Cardiac fibroblast (primary cell): ENCODE results near the gene TMPRSS9.
"Not testable (repeated sequence)": the region's sequence is repeated elsewhere in the genome, so short reads cannot be mapped to it uniquely, and the experiment has no call there.

Source experiments
- DNase-seq, 2 donors: peaks; one replicate each; pipeline versions ENCODE4 v3.0.0 to v3.0.0-alpha.2; 2010; ENCODE audit warnings: low read depth in 2 of 2
- H3K4me3 ChIP-seq, 2 donors: replicated peaks in 1 of 2; 1 replicate in 1 of 2; 2 replicates in 1 of 2; pipeline ENCODE4 v1.5.1; 2011; ENCODE audit warnings: low read depth in 2 of 2, low read length in 2 of 2, mild to moderate bottlenecking in 2 of 2, moderate library complexity in 1 of 2
- TF ChIP-seq, protein P1 (sequence below): IDR thresholded peaks from one replicate; pipeline ENCODE4 v1.5.1; 2011; ENCODE audit warnings: low read depth, mild to moderate bottlenecking, low read length, inconsistent platforms

TMPRSS9 gene

DNA sequence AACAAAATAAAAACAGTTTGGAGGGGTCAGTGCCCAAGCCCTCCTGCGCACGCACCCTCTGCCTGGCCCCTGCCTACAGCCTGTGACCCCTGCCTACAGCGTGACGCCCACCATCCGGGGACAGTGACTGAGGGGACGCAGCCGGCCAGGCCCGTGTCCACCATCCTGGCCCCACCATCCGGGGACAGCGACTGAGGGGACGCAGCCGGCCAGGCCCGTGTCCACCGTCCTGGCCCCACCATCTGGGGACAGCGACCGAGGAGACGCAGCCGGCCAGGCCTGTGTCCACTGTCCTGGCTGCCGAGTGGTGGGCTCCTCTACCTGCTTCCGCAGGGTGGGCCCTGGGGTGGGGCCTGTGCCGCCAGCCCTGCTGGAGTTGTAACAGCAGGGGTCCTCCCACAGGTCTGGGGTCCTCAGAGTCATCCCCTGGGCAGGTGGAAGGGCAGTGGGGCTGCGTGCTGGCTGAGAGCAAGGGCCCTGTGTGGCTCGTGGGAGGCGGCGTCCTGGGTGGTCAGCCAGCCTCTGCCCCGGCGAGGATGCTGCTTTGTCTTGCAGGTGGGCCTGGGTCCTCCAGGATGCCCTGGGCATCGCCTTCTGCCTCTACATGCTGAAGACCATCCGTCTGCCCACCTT lies 17.3 kb upstream of the TMPRSS9 start:
- H3K4me3 ChIP-seq = no peak overlapping the region
- TF ChIP-seq, protein P1, sequence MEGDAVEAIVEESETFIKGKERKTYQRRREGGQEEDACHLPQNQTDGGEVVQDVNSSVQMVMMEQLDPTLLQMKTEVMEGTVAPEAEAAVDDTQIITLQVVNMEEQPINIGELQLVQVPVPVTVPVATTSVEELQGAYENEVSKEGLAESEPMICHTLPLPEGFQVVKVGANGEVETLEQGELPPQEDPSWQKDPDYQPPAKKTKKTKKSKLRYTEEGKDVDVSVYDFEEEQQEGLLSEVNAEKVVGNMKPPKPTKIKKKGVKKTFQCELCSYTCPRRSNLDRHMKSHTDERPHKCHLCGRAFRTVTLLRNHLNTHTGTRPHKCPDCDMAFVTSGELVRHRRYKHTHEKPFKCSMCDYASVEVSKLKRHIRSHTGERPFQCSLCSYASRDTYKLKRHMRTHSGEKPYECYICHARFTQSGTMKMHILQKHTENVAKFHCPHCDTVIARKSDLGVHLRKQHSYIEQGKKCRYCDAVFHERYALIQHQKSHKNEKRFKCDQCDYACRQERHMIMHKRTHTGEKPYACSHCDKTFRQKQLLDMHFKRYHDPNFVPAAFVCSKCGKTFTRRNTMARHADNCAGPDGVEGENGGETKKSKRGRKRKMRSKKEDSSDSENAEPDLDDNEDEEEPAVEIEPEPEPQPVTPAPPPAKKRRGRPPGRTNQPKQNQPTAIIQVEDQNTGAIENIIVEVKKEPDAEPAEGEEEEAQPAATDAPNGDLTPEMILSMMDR = no peak
- no peak for DNase-seq

DNA sequence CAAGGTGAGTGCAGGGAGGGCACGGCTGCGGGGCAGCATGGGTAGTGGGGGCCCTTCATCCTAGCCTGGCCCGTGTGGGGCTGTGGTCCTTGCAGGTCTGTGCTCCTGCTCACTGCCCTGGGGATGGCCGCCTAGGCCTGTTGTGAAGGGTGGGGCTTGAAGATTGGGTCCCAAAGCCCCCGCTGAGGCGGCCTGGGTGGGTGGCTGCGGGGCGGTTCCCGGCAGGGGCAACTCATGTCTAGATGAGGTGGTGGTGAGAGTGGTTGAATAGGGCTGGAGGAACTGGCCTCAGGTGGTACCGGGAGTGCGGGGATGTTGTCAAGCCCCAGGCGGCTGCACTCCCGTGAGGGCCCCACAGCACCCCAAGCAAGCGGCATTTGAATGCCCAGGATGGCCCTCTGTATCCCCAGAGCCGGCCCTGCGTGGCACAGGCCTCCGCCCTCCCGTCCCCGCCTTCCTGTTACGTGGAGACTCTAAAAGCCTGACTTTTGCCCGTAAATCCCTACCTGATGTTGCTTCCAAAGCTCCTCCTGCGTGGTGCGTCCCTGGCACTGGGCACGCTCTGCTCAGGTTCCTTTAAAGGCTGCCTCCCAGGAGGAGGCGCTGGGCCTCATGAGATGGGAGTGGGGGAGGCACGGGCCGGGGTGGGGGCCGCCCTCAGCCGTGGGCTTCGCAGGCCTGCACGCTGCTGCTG lies 16.6 kb upstream of the TMPRSS9 start:
- no peak for DNase-seq
- no peak overlapping the region for H3K4me3 ChIP-seq

DNA sequence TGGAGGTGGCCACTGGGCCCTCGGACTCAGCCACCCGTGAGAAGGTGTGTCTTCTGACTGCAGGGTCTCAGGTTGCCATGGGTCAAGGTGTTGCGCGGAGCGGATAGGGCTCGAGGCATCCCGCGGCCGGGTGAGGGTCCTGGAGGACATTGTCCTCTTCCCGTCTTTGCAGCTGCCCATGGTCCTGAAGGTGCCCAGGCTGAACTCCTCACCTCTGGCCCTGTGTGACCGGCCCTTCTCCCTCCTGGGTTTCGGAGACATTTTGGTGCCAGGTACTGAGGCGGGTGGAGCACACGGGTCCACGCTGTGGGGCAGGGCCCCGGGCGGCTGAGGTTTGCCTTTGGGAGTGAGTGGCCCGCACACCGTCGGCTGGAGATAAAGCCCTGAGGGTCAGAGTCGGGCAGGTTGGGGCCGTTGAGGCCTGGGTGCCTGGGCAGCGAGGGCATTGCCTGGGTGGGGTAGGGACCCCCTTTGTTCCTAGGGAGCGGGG lies 15.6 kb upstream of the TMPRSS9 start:
- TF ChIP-seq, protein P1 = no peak
- H3K4me3 ChIP-seq = no peak overlapping the region
- DNase-seq = no peak

More for the DNA sequence above, 16.6 kb upstream of the TMPRSS9 start:
- TF ChIP-seq, protein P1 = no peak

DNA sequence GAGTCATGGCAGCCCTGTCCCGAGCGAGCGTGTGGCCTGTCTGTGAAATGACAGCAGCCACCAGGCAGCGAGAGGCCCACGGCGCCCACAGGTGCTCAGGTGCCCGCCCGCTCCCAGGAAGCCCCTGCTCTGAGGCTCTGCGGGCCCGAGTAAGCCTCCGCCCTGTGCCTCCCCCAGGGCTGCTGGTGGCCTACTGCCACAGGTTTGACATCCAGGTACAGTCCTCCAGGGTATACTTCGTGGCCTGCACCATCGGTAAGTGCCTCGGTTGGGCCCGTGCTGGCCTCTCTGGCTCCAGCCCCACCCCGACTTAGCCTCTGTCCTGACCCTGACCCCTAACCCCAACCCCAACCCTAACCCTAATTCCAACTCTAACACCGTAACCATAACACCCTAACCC lies 15.0 kb upstream of the TMPRSS9 start:
- TF ChIP-seq, protein P1 = no peak
- DNase-seq = no peak
- H3K4me3 ChIP-seq = no peak overlapping the region

DNA sequence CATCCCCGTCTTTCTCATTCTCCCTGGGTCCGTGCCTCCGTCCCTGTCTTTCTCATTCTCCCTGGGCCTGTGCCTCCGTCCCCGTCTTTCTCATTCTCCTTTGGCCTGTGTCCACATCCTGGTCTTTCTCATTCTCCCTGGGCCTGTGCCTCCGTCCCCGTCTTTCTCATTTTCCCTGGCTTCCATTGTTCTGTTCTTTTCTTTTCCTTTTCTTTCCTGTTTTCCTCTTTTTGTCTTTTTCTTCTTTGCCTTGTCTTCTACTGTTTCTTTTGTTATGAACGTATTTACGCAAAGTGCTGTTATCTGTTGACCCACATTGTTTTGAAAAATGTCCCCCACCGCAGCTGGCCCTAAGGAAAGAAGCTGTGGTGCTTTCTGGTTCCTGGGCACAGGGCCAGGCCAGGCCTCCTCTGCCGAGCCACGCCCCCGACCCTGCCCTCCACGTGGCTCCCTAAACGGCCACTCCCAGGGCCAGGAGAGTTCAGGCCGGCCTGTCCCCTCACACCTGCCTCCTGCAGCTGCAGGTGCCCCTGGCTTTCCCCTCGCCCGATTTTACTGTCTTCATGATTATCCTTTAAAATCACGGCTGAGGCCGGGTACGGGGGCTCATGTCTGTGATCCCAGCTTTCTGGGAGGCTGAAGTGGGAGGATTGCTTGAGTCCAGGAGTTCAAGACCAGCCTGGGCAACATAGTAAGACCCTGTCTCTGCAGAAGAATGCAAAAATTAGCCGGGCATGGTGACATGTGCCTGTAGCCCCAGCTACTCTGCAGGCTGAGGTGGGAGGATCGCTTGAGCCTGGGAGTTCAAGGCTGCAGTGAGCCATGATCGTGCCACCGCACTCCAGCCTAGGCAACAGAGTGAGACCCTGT lies 14.0 kb upstream of the TMPRSS9 start:
- no peak overlapping the region for H3K4me3 ChIP-seq
- peak; percentile 21 to 37 for DNase-seq
- TF ChIP-seq, protein P1 = no peak

DNA sequence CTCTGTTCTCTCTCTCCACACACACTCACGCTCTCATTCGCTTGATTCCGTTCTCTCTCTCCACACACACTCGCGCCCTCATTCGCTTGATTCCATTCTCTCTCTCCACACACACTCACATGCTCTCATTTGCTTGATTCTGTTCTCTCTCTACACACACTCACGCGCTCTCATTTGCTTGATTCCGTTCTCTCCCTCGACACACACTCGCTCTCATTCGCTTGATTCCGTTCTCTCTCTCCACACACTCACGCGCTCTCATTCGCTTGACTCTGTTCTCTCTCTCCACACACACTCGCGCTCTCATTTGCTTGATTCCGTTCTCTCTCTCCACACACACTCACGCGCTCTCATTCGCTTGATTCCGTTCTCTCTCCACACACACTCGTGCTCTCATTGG lies 10.2 kb upstream of the TMPRSS9 start:
- not testable (repeated sequence) for DNase-seq, H3K4me3 ChIP-seq

DNA sequence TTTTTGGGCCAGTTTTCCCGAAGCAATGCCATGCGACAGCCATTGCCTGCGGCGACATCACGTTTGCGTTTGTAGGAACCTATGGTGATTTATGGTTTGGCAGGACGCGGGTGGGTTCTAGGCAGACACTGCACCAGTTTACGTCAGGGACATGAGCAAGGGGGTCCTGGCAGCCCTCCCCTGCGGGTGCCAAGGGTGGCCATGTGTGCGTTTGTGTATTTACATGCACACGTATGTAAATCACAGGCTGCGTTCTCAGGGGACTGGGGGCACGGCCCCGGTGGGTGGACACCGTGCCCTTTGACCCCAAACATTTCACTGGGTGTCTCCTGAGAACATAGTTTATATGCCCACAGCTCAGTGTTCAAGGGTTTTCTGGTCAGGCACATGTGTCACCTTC lies 9.4 kb upstream of the TMPRSS9 start:
- TF ChIP-seq, protein P1 = no peak
- no peak overlapping the region for H3K4me3 ChIP-seq
- no peak for DNase-seq
